ENCODE measurements around the gene ZNF354C. TPM values are rescaled to one million over a fixed set of nuclear protein-coding genes. Genes with fewer than 3 reads are reported as not detected.

ZNF354C gene
- total and polyA plus RNA-seq, 2 experiments from 2014 or later = 0.28 to 3.4 TPM

GRCh38 chr5:179123491-179124272 lies 63.5 kb downstream of the ZNF354C start:
- Histone ChIP-seq H3K4me3 (no peak overlapping the region), H3K4me1 (ENCODE audit: low read depth) (no peaks in the 10 kb centered on the region), H3K36me3 (no peaks in the 10 kb centered on the region), H3K9me3 (ENCODE audit: low read depth) (no peaks in the 10 kb centered on the region), H3K27me3 (no peaks in the 10 kb centered on the region), H3K27ac (no peak overlapping the region)
- no peak for DNase-seq (ENCODE audit: low read depth in 1 of 2, low spot score in 1 of 2)
- TF ChIP-seq, protein P1, sequence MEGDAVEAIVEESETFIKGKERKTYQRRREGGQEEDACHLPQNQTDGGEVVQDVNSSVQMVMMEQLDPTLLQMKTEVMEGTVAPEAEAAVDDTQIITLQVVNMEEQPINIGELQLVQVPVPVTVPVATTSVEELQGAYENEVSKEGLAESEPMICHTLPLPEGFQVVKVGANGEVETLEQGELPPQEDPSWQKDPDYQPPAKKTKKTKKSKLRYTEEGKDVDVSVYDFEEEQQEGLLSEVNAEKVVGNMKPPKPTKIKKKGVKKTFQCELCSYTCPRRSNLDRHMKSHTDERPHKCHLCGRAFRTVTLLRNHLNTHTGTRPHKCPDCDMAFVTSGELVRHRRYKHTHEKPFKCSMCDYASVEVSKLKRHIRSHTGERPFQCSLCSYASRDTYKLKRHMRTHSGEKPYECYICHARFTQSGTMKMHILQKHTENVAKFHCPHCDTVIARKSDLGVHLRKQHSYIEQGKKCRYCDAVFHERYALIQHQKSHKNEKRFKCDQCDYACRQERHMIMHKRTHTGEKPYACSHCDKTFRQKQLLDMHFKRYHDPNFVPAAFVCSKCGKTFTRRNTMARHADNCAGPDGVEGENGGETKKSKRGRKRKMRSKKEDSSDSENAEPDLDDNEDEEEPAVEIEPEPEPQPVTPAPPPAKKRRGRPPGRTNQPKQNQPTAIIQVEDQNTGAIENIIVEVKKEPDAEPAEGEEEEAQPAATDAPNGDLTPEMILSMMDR (IDR thresholded peaks at IDR 0.05; ENCODE audit: low read depth, low read length) = no peak

DNA sequence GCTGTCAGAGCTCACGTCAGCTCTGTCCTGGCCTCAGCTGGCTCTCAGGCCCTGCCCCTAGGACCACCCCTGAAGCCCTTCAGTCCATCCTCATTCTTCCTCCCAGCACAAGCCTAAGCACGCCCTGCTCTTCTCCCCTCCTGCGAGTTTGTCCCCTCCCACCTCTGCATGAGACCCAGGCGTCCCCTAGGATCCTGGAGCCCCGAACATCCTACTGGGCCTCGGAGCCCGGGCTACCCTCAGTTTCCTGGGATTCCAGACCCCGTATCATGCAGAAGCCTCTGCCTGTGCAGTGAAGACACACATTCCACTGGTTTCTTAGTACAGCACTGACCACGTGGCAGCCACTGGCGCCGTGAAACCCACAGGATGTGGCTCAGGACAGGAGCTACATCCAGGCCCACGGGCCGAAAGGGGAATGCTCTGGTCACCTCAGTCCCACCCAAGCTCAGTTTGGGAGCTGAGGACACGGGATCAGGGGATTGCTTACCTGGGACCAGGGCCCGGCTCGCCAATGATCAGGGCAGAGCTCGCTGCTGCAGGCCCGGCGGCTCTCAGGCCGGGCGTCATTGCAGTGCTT lies 64.2 kb downstream of the ZNF354C start:
- TF ChIP-seq, protein P1 (IDR thresholded peaks at IDR 0.05; ENCODE audit: low read depth, low read length) = no peak
- Histone ChIP-seq H3K4me1 (ENCODE audit: low read depth) (no peaks in the 10 kb centered on the region), H3K36me3 (no peaks in the 10 kb centered on the region), H3K27me3 (no peaks in the 10 kb centered on the region), H3K9me3 (ENCODE audit: low read depth) (no peaks in the 10 kb centered on the region), H3K4me3 (no peak overlapping the region), H3K27ac (no peak overlapping the region)
- DNase-seq (ENCODE audit: low read depth in 1 of 2, low spot score in 1 of 2) = no peak

- DNase-seq (ENCODE audit: low read depth in 1 of 2, low spot score in 1 of 2) = no peak
- no peaks in the 10 kb centered on the region for H3K4me1 ChIP-seq (ENCODE audit: low read depth)
- no peaks in the 10 kb centered on the region for H3K27me3 ChIP-seq
- H3K27ac ChIP-seq = no peak overlapping the region
- H3K36me3 ChIP-seq = no peaks in the 10 kb centered on the region
- H3K4me3 ChIP-seq = no peak overlapping the region
- TF ChIP-seq, protein P1 (IDR thresholded peaks at IDR 0.05; ENCODE audit: low read depth, low read length) = no peak
- no peaks in the 10 kb centered on the region for H3K9me3 ChIP-seq (ENCODE audit: low read depth)
Measured at GRCh38 chr5:179124853-179125788, 64.9 kb downstream of the ZNF354C start.

GRCh38 chr5:179125789-179126505 lies 65.8 kb downstream of the ZNF354C start:
- Histone ChIP-seq H3K27me3 (no peaks in the 10 kb centered on the region), H3K4me1 (ENCODE audit: low read depth) (no peaks in the 10 kb centered on the region), H3K36me3 (no peaks in the 10 kb centered on the region), H3K9me3 (ENCODE audit: low read depth) (no peaks in the 10 kb centered on the region), H3K4me3 (no peak overlapping the region), H3K27ac (no peak overlapping the region)
- TF ChIP-seq, protein P1 (IDR thresholded peaks at IDR 0.05; ENCODE audit: low read depth, low read length) = no peak
- DNase-seq (ENCODE audit: low read depth in 1 of 2, low spot score in 1 of 2) = no peak

DNA sequence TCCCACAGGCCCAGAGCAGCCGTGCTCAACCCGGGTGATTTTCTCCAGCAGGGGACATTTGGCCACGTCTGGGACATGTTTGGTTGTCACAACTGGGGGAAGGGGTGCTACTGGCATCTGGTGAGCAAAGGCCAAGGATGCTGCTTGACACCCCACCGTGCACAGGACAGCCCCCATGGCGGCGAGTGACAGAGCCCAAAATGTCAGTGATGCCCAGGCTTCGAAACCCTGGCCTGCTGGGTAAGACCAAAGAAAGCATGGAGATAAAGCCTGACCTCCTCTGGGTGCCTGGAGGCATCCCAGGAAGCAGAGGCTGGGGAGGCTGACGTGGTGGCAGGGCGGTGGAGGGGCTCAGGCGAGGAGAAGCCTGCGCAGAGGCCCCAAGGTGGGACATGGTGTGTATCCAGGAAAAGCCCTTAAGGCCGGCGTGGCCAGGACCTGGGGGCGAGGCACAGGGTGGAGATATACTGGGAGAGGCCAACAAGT lies 66.4 kb downstream of the ZNF354C start:
- TF ChIP-seq, protein P1 (IDR thresholded peaks at IDR 0.05; ENCODE audit: low read depth, low read length) = no peak
- DNase-seq (ENCODE audit: low read depth in 1 of 2, low spot score in 1 of 2) = no peak
- H3K27me3 ChIP-seq = no peaks in the 10 kb centered on the region
- no peak overlapping the region for H3K4me3 ChIP-seq
- H3K4me1 ChIP-seq (ENCODE audit: low read depth) = no peaks in the 10 kb centered on the region
- H3K9me3 ChIP-seq (ENCODE audit: low read depth) = no peaks in the 10 kb centered on the region
- H3K27ac ChIP-seq = no peak overlapping the region
- no peaks in the 10 kb centered on the region for H3K36me3 ChIP-seq

Measured in cardiac muscle cell (in vitro differentiated cells and primary cell).